GM12892 (cell line): ENCODE measurements around the gene PLA2G4D. TPM values are rescaled to one million over a fixed set of nuclear protein-coding genes. Genes with fewer than 3 reads are reported as not detected.

ENCODE experiments used
- DNase-seq: peaks from one replicate; pipeline ENCODE4 v3.0.0; 2011; ENCODE audit not compliant: insufficient read length
- FAIRE-seq: peaks from 2 replicates; lab custom pipeline; 2011; peaks lifted over from hg19 to GRCh38; lab: Jason Lieb, UNC
- POLR2A ChIP-seq: IDR thresholded peaks from 2 replicates; pipeline ENCODE4 v1.6.1; 2011; ENCODE audit warnings: low read depth, low read length, control low read depth
- POLR2AphosphoS5 ChIP-seq: IDR thresholded peaks from 2 replicates; pipeline ENCODE4 v1.6.1; 2011; ENCODE audit warnings: low read depth, low read length, control low read depth
- TAF1 ChIP-seq: IDR thresholded peaks from 2 replicates; pipeline ENCODE4 v1.6.1; 2011; ENCODE audit warnings: low read depth, mild to moderate bottlenecking, control low read depth, low read length, borderline replicate concordance
- polyA plus RNA-seq: library from polyadenylated mRNA; unstranded; fragments of >200 nt; gene quantifications from one replicate; pipeline ENCODE4 v1.2.1, GENCODE V29; 2012; ENCODE audit warnings: missing spikeins, inconsistent platforms; ENCODE audit not compliant: missing spikeins

The PLA2G4D gene
- not detected for polyA plus RNA-seq

GRCh38 chr15:42094512-42094963, at the start of gene PLA2G4D:
PLA2G4D (minus strand) TSS chr15:42094562; CDS start chr15:42094459, 103 bp downstream.
- no peak for FAIRE-seq
- TF ChIP-seq POLR2A (no peak), TAF1 (no peak), POLR2AphosphoS5 (no peak)
- DNase-seq: no peak

GRCh38 chr15:42143356-42143755, 49.0 kb upstream of the PLA2G4D start:
- FAIRE-seq (no peak), DNase-seq (no peak)
- TF ChIP-seq POLR2AphosphoS5 (no peak), TAF1 (no peak), POLR2A (no peak)

- TF ChIP-seq POLR2A (no peak), TAF1 (no peak), POLR2AphosphoS5 (no peak)
- FAIRE-seq (no peak), DNase-seq (no peak)
Observed at GRCh38 chr15:42141795-42142667, 47.7 kb upstream of the PLA2G4D start.

GRCh38 chr15:42141246-42141645, 46.9 kb upstream of the PLA2G4D start:
- FAIRE-seq (no peak), DNase-seq (no peak)
- TF ChIP-seq POLR2AphosphoS5: no peak
- TF ChIP-seq POLR2A: no peak
- TF ChIP-seq TAF1: no peak

- FAIRE-seq (no peak), DNase-seq (no peak)
- no peak for TF ChIP-seq POLR2A
- no peak for TF ChIP-seq POLR2AphosphoS5
- TF ChIP-seq TAF1: no peak
Observed at GRCh38 chr15:42140383-42141070, 46.2 kb upstream of the PLA2G4D start.

GRCh38 chr15:42139596-42139995, 45.2 kb upstream of the PLA2G4D start:
- TF ChIP-seq TAF1 (no peak), POLR2AphosphoS5 (no peak), POLR2A (no peak)
- FAIRE-seq (no peak), DNase-seq (no peak)

- no peak for DNase-seq
- peak; percentile 67 for FAIRE-seq
- TF ChIP-seq POLR2AphosphoS5: no peak
Observed at GRCh38 chr15:42138968-42139386, 44.6 kb upstream of the PLA2G4D start.

GRCh38 chr15:42138411-42138810, 44.0 kb upstream of the PLA2G4D start:
- TF ChIP-seq TAF1 (no peak), POLR2A (no peak), POLR2AphosphoS5 (no peak)
- FAIRE-seq (no peak), DNase-seq (no peak)

GRCh38 chr15:42137461-42138261, 43.3 kb upstream of the PLA2G4D start:
- TF ChIP-seq TAF1 (no peak), POLR2A (no peak), POLR2AphosphoS5 (no peak)
- DNase-seq (no peak), FAIRE-seq (no peak)

- FAIRE-seq: no peak
- no peak for DNase-seq
- TF ChIP-seq POLR2A: no peak
- TF ChIP-seq POLR2AphosphoS5: no peak
- no peak for TF ChIP-seq TAF1
Observed at GRCh38 chr15:42136513-42136912, 42.2 kb upstream of the PLA2G4D start.

GRCh38 chr15:42135351-42135750, 41.0 kb upstream of the PLA2G4D start:
- FAIRE-seq (no peak), DNase-seq (no peak)
- no peak for TF ChIP-seq POLR2A
- no peak for TF ChIP-seq TAF1
- no peak for TF ChIP-seq POLR2AphosphoS5
